A549 (cell line): Measurements from ENCODE around the gene POLQ.

Experiments
- BHLHE40 ChIP-seq: IDR thresholded peaks from 2 replicates; pipeline ENCODE4 v1.6.1; 2012; ENCODE audit warnings: low read depth, low read length, inconsistent platforms
- JUNB ChIP-seq: fragments of >200 bp; sonication (Bioruptor Twin); formaldehyde crosslinking; IDR thresholded peaks from 2 replicates; pipeline ENCODE4 v1.6.1; 2016
- MAZ ChIP-seq: fragments of 150-350 bp; IDR thresholded peaks from 2 replicates; pipeline ENCODE4 v1.6.1; 2014; ENCODE audit warnings: antibody characterized with exemption, low read depth, low read length, borderline replicate concordance
- POLR2A ChIP-seq: IDR thresholded peaks from 2 replicates; pipeline ENCODE4 v1.6.1; 2012; ENCODE audit warnings: mild to moderate bottlenecking, low read length
- RCOR1 ChIP-seq: fragments of 150-350 bp; IDR thresholded peaks from 2 replicates; pipeline ENCODE4 v1.6.1; 2014; ENCODE audit warnings: antibody characterized with exemption, low read length, low read depth
- TF ChIP-seq, protein P1 (sequence below): fragments of >200 bp; sonication (Bioruptor Twin); formaldehyde crosslinking; IDR thresholded peaks from 3 replicates; pipeline ENCODE4 v1.5.1; 2016

DNA sequence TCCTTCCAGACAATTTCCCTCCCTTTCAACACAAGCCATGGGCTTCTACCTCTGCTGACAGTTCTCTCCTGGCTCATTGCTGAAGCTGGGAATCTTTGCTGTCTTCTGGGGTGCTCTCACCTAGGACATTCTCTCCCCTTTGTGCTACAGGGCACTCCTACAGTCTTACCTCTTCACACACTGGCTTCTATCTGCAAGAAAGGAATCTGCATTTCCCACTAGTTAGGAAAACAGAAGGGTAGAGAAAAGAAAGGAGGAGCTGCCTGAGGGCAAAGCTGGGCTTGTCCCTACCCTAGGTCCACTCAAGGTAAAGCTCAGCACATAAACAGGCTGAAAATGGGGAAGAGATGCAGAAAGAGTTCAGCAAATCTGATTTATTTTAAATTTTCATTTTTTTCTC, 16.4 kb upstream of the POLQ start:
- TF ChIP-seq, protein P1, sequence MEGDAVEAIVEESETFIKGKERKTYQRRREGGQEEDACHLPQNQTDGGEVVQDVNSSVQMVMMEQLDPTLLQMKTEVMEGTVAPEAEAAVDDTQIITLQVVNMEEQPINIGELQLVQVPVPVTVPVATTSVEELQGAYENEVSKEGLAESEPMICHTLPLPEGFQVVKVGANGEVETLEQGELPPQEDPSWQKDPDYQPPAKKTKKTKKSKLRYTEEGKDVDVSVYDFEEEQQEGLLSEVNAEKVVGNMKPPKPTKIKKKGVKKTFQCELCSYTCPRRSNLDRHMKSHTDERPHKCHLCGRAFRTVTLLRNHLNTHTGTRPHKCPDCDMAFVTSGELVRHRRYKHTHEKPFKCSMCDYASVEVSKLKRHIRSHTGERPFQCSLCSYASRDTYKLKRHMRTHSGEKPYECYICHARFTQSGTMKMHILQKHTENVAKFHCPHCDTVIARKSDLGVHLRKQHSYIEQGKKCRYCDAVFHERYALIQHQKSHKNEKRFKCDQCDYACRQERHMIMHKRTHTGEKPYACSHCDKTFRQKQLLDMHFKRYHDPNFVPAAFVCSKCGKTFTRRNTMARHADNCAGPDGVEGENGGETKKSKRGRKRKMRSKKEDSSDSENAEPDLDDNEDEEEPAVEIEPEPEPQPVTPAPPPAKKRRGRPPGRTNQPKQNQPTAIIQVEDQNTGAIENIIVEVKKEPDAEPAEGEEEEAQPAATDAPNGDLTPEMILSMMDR: no peak
- TF ChIP-seq BHLHE40 (no peak), POLR2A (no peak), JUNB (no peak), RCOR1 (no peak), MAZ (no peak)
